HCT116 (cell line): ENCODE data around the gene ATOX1. TPM values are rescaled to one million over a fixed set of nuclear protein-coding genes. Genes with fewer than 3 reads are reported as not detected.

ENCODE experiments used
- ATAC-seq: fragments of 200-7000 bp; cut with Tn5 transposase; 2 replicates; pipeline ENCODE4 v1.9.1; 2020; ENCODE audit warnings: mild to moderate bottlenecking, moderate library complexity
- BruUV-seq: library from RNA; stranded (reverse); fragments of 400-500 nt; replicated peaks from 2 replicates; lab custom pipeline; 2021; lab: Mats Ljungman, UMichigan
- CTCF ChIA-PET: fragments of 300-600 bp; sonication (Branson Sonifier 250); formaldehyde crosslinking; loops from one replicate; lab custom pipeline; 2021; ENCODE audit warnings: antibody characterized with exemption; lab: Charles Lee
- POLR2A ChIA-PET: fragments of 300-600, 350-600 bp; sonication (Branson Sonifier 250); formaldehyde crosslinking; loops from one replicate; lab custom pipeline; 2021; ENCODE audit warnings: antibody characterized with exemption; lab: Charles Lee
- RAD21 ChIA-PET, 2 experiments: fragments of 300-600 bp; sonication (Branson Sonifier 250); formaldehyde crosslinking; loops; one replicate each; lab custom pipeline; 2023; ENCODE audit warnings: low total read pairs in 2 of 2; ENCODE audit not compliant: uncharacterized antibody in 2 of 2, unreplicated experiment in 2 of 2, low non-redundant PET in 1 of 2; lab: Charles Lee
- DNase-seq: peaks from one replicate; pipeline ENCODE4 v3.0.0-alpha.2; 2010; ENCODE audit warnings: low read depth, low spot score
- H2AFZ ChIP-seq: fragments of 200-600 bp; shearing (Covaris generic), sonication (generic); 2 replicates; pipeline ENCODE4 v1.6.1; 2017; ENCODE audit warnings: low read depth, mixed run types, mixed read lengths, antibody characterized with exemption, low read length; ENCODE audit not compliant: poor library complexity, severe bottlenecking
- H3K27ac ChIP-seq: 2 replicates; pipeline ENCODE4 v1.5.1; 2012; ENCODE audit warnings: low read depth, low read length
- H3K27me3 ChIP-seq: fragments of 200-600 bp; sonication (generic); 2 replicates; pipeline ENCODE4 v1.6.1; 2016; ENCODE audit warnings: mixed run types, low read length, mixed read lengths; ENCODE audit not compliant: insufficient read depth
- H3K36me3 ChIP-seq, 2 experiments: fragments of 200-500 bp in 1 of 2; fragments of 200-600 bp in 1 of 2; sonication (Bioruptor generic) in 1 of 2; sonication (generic) in 1 of 2; 2 replicates each; pipeline versions ENCODE4 v1.5.1 to v1.6.1; 2014 to 2016; ENCODE audit warnings: low read length in 2 of 2, inconsistent platforms in 1 of 2, mixed read lengths in 1 of 2, mixed run types in 1 of 2; ENCODE audit not compliant: insufficient read depth in 2 of 2, control insufficient read depth in 1 of 2
- H3K4me1 ChIP-seq, 2 experiments: fragments of 200-600 bp in 1 of 2; sonication (generic) in 1 of 2; 2 replicates each; pipeline versions ENCODE4 v1.5.1 to v1.6.1; 2012 to 2017; ENCODE audit warnings: low read length in 2 of 2, inconsistent platforms in 1 of 2, mild to moderate bottlenecking in 1 of 2, mixed read lengths in 1 of 2, mixed run types in 1 of 2, moderate library complexity in 1 of 2; ENCODE audit not compliant: insufficient read depth in 2 of 2, control insufficient read depth in 1 of 2
- H3K4me2 ChIP-seq: fragments of 200-600 bp; sonication (generic); 2 replicates; pipeline ENCODE4 v1.6.1; 2017; ENCODE audit warnings: mixed run types, low read length, mixed read lengths
- H3K4me3 ChIP-seq, 2 experiments: fragments of 200-600 bp in 1 of 2; sonication (generic) in 1 of 2; replicated peaks in 1 of 2; 2 replicates each; pipeline ENCODE4 v1.5.1; 2011 to 2016; ENCODE audit warnings: low read length in 2 of 2, control low read depth in 1 of 2, low read depth in 1 of 2, mild to moderate bottlenecking in 1 of 2, mixed read lengths in 1 of 2, mixed run types in 1 of 2
- H3K79me2 ChIP-seq: fragments of 200-600 bp; sonication (generic); 2 replicates; pipeline ENCODE4 v1.6.1; 2017; ENCODE audit warnings: mild to moderate bottlenecking, mixed run types, low read length, moderate library complexity, mixed read lengths; ENCODE audit not compliant: insufficient read depth
- H3K9ac ChIP-seq: fragments of 200-600 bp; sonication (generic); 2 replicates; pipeline ENCODE4 v1.6.1; 2016; ENCODE audit warnings: low read length, mixed read lengths
- H3K9me2 ChIP-seq: fragments of 200-600 bp; sonication (generic), shearing (Covaris generic); 2 replicates; pipeline ENCODE4 v1.6.1; 2017; ENCODE audit warnings: mixed run types, mild to moderate bottlenecking, moderate library complexity; ENCODE audit not compliant: insufficient read depth
- H3K9me3 ChIP-seq, 2 experiments: fragments of 200-500 bp in 1 of 2; fragments of 200-600 bp in 1 of 2; sonication (Bioruptor generic) in 1 of 2; sonication (generic) in 1 of 2; 2 replicates each; pipeline ENCODE4 v1.6.1; 2014 to 2017; ENCODE audit warnings: low read length in 2 of 2, mixed read lengths in 2 of 2, inconsistent platforms in 1 of 2, low read depth in 1 of 2, mild to moderate bottlenecking in 1 of 2, mixed run types in 1 of 2, moderate library complexity in 1 of 2; ENCODE audit not compliant: control insufficient read depth in 1 of 2, insufficient read depth in 1 of 2
- H4K20me1 ChIP-seq: fragments of 200-600 bp; sonication (generic), shearing (Covaris generic); 2 replicates; pipeline ENCODE4 v1.6.1; 2017; ENCODE audit warnings: mixed run types, mild to moderate bottlenecking, moderate library complexity; ENCODE audit not compliant: insufficient read depth
- CBX3 ChIP-seq: IDR thresholded peaks from 2 replicates; pipeline ENCODE4 v1.6.1; 2012; ENCODE audit warnings: low read depth
- EGR1 ChIP-seq: IDR thresholded peaks from 2 replicates; pipeline ENCODE4 v1.6.1; 2012; ENCODE audit warnings: low read depth
- ELF1 ChIP-seq: IDR thresholded peaks from 2 replicates; pipeline ENCODE4 v1.6.1; 2012; ENCODE audit warnings: low read depth, borderline replicate concordance
- EZH2phosphoT487 ChIP-seq: fragments of 200-600 bp; IDR thresholded peaks from 2 replicates; pipeline ENCODE4 v1.6.1; 2018; ENCODE audit warnings: antibody characterized with exemption, borderline replicate concordance
- JUND ChIP-seq: IDR thresholded peaks from 2 replicates; pipeline ENCODE4 v1.6.1; 2012
- POLR2AphosphoS5 ChIP-seq: IDR thresholded peaks from 2 replicates; pipeline ENCODE4 v1.6.1; 2011; ENCODE audit warnings: mild to moderate bottlenecking, low read depth, low read length, moderate library complexity
- SIN3A ChIP-seq: IDR thresholded peaks from 2 replicates; pipeline ENCODE4 v1.6.1; 2012; ENCODE audit warnings: low read depth
- SRF ChIP-seq: IDR thresholded peaks from 2 replicates; pipeline ENCODE4 v1.6.1; 2012; ENCODE audit warnings: low read depth
- TCF7L2 ChIP-seq: IDR thresholded peaks from 2 replicates; pipeline ENCODE4 v1.7.0; 2011; ENCODE audit warnings: borderline replicate concordance, inconsistent platforms; ENCODE audit not compliant: insufficient read depth, insufficient read length; ENCODE audit errors: extremely low read depth
- YY1 ChIP-seq: IDR thresholded peaks from 2 replicates; pipeline ENCODE4 v1.6.1; 2011; ENCODE audit warnings: low read length, low read depth, moderate library complexity, mild to moderate bottlenecking; ENCODE audit not compliant: insufficient replicate concordance; ENCODE audit errors: extremely low read depth
- ZFX ChIP-seq: fragments of 450-650 bp; IDR thresholded peaks from 2 replicates; pipeline ENCODE4 v1.6.1; 2017
- ZNF274 ChIP-seq: fragments of 200-500 bp; sonication (Bioruptor generic); IDR thresholded peaks from 2 replicates; pipeline ENCODE4 v1.6.1; 2014; ENCODE audit warnings: mild to moderate bottlenecking, low read depth, low read length, inconsistent platforms
- intact Hi-C: fragments of 100-400 bp; cut with micrococcal nuclease; formaldehyde crosslinking; loops from 2 replicates; pipeline ENCODE4 v1.10.0; 2022
- total RNA-seq: library from RNA; stranded (reverse); gene quantifications from one replicate; pipeline ENCODE4 v1.2.1, GENCODE V29; 2021; ENCODE audit not compliant: unreplicated experiment
- TF ChIP-seq, protein P1 (sequence below): IDR thresholded peaks from 2 replicates; pipeline ENCODE4 v1.6.1; 2012
- TF ChIP-seq, protein P2 (sequence below), 3 experiments: fragments of 200-600 bp in 1 of 3; sonication (generic) in 1 of 3; IDR thresholded peaks in 2 of 3; conservative IDR thresholded peaks in 1 of 3; 2 replicates each; pipeline ENCODE4 v1.5.1; 2012 to 2017; ENCODE audit warnings: low read depth in 2 of 3, low read length in 2 of 3, antibody characterized with exemption in 1 of 3, borderline replicate concordance in 1 of 3, control low read depth in 1 of 3, mild to moderate bottlenecking in 1 of 3, mixed read lengths in 1 of 3, mixed run types in 1 of 3, moderate library complexity in 1 of 3; ENCODE audit not compliant: insufficient read depth in 1 of 3
- TF ChIP-seq, protein P3 (sequence below): IDR thresholded peaks from 2 replicates; pipeline ENCODE4 v1.6.1; 2012
- TF ChIP-seq, protein P4 (sequence below): IDR thresholded peaks from 2 replicates; pipeline ENCODE4 v1.6.1; 2012; ENCODE audit warnings: low read depth
- TF ChIP-seq, protein P5 (sequence below): IDR thresholded peaks from 2 replicates; pipeline ENCODE4 v1.6.1; 2011; ENCODE audit warnings: mild to moderate bottlenecking, low read length, moderate library complexity; ENCODE audit not compliant: insufficient replicate concordance; ENCODE audit errors: extremely low read depth

The ATOX1 gene
- total RNA-seq, 1 experiment from 2014 or later = 66.2 TPM

DNA sequence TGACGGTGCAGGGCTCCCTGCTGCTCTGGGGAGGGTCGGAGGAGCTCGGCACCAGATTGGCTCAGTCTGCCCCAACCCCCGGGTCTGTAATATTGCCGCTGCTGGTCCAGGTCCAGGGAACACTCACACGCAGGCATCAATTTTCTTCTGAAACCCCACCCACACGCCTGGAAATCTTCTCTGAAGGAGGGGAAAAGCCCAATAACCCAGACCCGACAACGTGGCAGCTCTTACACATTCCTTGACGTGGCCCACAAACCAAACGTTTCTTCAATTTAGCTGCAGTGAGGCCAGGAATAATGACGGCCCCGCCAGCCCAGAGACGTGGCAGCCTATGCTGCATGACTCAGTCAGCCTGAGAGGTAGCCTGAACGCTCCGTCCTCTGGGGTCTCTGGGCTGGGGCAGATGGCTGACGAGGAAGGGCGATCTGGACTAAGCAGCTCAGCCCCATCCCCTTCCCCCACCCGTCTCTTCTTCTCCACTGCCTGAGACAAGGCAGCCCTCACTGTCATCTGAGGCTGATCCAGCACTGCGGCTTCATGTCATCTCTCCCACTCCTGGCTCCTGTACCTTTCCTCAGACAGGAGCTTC is 61.9 kb downstream of the ATOX1 start:
- Histone ChIP-seq H3K9me3 (no peaks in the 10 kb centered on the region), H2AFZ (no peak overlapping the region), H4K20me1 (no peaks in the 10 kb centered on the region), H3K4me1 (peaks cover 8 to 18% of the 10 kb centered on the region in 2 experiments; a peak in 3 of 4 replicates), H3K9me2 (no peaks in the 10 kb centered on the region), H3K27ac (no peak overlapping the region), H3K27me3 (no peaks in the 10 kb centered on the region), H3K36me3 (no peaks in the 10 kb centered on the region), H3K79me2 (no peaks in the 10 kb centered on the region), H3K4me2 (no peak overlapping the region), H3K9ac (no peak overlapping the region), H3K4me3 (no peak overlapping the region)
- RAD21 ChIA-PET = no interaction called here
- CTCF ChIA-PET = interaction anchor here (1.2 kb wide), 2 partner anchors 12 to 44 kb away, joined by 3 to 5 read pairs; no protein-coding TSS in a partner anchor
- no TSS peak for BruUV-seq
- TF ChIP-seq, protein P1, sequence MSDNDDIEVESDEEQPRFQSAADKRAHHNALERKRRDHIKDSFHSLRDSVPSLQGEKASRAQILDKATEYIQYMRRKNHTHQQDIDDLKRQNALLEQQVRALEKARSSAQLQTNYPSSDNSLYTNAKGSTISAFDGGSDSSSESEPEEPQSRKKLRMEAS = no peak
- TF ChIP-seq, protein P2, sequence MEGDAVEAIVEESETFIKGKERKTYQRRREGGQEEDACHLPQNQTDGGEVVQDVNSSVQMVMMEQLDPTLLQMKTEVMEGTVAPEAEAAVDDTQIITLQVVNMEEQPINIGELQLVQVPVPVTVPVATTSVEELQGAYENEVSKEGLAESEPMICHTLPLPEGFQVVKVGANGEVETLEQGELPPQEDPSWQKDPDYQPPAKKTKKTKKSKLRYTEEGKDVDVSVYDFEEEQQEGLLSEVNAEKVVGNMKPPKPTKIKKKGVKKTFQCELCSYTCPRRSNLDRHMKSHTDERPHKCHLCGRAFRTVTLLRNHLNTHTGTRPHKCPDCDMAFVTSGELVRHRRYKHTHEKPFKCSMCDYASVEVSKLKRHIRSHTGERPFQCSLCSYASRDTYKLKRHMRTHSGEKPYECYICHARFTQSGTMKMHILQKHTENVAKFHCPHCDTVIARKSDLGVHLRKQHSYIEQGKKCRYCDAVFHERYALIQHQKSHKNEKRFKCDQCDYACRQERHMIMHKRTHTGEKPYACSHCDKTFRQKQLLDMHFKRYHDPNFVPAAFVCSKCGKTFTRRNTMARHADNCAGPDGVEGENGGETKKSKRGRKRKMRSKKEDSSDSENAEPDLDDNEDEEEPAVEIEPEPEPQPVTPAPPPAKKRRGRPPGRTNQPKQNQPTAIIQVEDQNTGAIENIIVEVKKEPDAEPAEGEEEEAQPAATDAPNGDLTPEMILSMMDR (IDR thresholded peaks at IDR 0.05 in 2 of 3, conservative IDR thresholded peaks at IDR 0.05 in 1 of 3; ENCODE audit: borderline replicate concordance in 1 of 3, insufficient read depth in 1 of 3, low read depth in 2 of 3, low read length in 2 of 3) = no peak
- TF ChIP-seq ZFX (no peak), CBX3 (no peak), TCF7L2 (no peak), ZNF274 (no peak), POLR2AphosphoS5 (no peak), EGR1 (no peak), ELF1 (no peak), YY1 (no peak), SRF (no peak), EZH2phosphoT487 (no peak), JUND (no peak), SIN3A (no peak)
- TF ChIP-seq, protein P3, sequence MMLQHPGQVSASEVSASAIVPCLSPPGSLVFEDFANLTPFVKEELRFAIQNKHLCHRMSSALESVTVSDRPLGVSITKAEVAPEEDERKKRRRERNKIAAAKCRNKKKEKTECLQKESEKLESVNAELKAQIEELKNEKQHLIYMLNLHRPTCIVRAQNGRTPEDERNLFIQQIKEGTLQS = no peak
- TF ChIP-seq, protein P4, sequence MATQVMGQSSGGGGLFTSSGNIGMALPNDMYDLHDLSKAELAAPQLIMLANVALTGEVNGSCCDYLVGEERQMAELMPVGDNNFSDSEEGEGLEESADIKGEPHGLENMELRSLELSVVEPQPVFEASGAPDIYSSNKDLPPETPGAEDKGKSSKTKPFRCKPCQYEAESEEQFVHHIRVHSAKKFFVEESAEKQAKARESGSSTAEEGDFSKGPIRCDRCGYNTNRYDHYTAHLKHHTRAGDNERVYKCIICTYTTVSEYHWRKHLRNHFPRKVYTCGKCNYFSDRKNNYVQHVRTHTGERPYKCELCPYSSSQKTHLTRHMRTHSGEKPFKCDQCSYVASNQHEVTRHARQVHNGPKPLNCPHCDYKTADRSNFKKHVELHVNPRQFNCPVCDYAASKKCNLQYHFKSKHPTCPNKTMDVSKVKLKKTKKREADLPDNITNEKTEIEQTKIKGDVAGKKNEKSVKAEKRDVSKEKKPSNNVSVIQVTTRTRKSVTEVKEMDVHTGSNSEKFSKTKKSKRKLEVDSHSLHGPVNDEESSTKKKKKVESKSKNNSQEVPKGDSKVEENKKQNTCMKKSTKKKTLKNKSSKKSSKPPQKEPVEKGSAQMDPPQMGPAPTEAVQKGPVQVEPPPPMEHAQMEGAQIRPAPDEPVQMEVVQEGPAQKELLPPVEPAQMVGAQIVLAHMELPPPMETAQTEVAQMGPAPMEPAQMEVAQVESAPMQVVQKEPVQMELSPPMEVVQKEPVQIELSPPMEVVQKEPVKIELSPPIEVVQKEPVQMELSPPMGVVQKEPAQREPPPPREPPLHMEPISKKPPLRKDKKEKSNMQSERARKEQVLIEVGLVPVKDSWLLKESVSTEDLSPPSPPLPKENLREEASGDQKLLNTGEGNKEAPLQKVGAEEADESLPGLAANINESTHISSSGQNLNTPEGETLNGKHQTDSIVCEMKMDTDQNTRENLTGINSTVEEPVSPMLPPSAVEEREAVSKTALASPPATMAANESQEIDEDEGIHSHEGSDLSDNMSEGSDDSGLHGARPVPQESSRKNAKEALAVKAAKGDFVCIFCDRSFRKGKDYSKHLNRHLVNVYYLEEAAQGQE = no peak
- TF ChIP-seq, protein P5, sequence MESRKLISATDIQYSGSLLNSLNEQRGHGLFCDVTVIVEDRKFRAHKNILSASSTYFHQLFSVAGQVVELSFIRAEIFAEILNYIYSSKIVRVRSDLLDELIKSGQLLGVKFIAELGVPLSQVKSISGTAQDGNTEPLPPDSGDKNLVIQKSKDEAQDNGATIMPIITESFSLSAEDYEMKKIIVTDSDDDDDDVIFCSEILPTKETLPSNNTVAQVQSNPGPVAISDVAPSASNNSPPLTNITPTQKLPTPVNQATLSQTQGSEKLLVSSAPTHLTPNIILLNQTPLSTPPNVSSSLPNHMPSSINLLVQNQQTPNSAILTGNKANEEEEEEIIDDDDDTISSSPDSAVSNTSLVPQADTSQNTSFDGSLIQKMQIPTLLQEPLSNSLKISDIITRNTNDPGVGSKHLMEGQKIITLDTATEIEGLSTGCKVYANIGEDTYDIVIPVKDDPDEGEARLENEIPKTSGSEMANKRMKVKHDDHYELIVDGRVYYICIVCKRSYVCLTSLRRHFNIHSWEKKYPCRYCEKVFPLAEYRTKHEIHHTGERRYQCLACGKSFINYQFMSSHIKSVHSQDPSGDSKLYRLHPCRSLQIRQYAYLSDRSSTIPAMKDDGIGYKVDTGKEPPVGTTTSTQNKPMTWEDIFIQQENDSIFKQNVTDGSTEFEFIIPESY = no peak
- no peak for ATAC-seq
- POLR2A ChIA-PET = no interaction called here
- no peak for DNase-seq
- intact Hi-C loops = no loop called here
